GM20431 (cell line): ENCODE results near the gene GPR63.

Source experiments
- in situ Hi-C: fragments of 300-500 bp; cut with MseI, MboI; formaldehyde crosslinking; loops from one replicate; pipeline ENCODE4 v1.15.0; 2020; ENCODE audit warnings: low sequenced_read_pairs; ENCODE audit not compliant: unreplicated experiment

The GPR63 gene

GRCh38 chr6:96826865-96827264, 10.4 kb downstream of the GPR63 start:
- in situ Hi-C loops: no loop called here

DNA sequence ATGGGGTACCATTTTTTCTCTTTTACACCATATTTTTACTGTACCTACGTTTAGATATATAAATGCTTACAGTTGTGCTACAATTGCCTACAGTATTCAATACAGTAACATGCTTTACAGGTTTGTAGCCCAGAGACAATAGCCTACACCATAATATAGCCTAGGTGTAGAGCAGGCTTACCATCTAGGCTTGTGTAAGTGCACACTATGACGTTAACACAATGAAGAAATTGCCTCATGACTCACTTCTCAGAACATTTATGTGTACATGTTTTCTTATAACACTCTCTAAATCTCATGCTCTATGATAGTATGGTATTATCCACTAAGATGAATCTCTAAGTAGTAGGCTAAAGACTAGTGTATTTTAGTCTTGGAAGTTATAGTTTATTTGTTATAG, 13.5 kb downstream of the GPR63 start:
- in situ Hi-C loops: no loop called here

- in situ Hi-C loops: no loop called here
These were observed 16.2 kb downstream of the GPR63 start for GRCh38 chr6:96821034-96821433.

GRCh38 chr6:96816301-96816817, 20.9 kb downstream of the GPR63 start:
- in situ Hi-C loops: no loop called here

DNA sequence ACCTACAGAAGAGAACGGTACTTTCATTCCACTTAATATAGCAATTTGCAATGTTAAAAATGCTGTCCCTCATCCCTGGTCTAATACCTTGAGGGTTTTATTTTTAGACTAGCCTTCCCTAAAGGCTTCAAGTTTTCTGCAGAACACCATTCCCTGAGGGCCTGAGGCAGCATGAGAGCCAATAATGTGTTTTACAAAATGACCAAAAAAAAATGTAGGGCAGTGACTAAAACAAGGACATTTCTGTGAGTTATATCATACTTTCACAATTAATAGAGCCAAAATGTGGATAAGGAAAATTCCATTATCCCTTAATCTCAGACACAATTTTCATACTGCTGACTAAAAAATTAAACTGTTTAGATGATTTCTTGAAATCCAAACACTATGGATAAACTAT, 22.7 kb downstream of the GPR63 start:
- in situ Hi-C loops: no loop called here

GRCh38 chr6:96812077-96812703, 25.1 kb downstream of the GPR63 start:
- in situ Hi-C loops: no loop called here

DNA sequence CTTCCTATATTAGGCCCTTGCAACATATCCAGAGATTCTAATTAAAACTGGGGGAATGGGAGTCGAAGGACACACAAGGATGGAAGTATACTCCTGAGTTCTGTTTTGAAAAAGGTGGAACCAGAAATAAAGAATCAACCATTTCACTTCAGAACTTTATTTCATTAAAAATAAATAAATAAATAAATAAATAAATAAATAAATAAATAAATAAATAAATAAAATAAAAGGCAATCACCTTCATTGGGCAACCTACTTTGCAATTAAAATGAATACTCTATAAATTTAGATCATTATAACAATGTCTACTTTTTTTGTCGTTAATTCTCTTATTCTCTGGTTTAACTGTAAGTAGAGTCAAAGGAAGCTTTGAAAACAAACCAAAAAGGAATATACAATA, 25.6 kb downstream of the GPR63 start:
- in situ Hi-C loops: no loop called here

- in situ Hi-C loops: no loop called here
These were observed 26.1 kb downstream of the GPR63 start for GRCh38 chr6:96811136-96811535.

GRCh38 chr6:96809119-96809518, 28.2 kb downstream of the GPR63 start:
- in situ Hi-C loops: no loop called here

DNA sequence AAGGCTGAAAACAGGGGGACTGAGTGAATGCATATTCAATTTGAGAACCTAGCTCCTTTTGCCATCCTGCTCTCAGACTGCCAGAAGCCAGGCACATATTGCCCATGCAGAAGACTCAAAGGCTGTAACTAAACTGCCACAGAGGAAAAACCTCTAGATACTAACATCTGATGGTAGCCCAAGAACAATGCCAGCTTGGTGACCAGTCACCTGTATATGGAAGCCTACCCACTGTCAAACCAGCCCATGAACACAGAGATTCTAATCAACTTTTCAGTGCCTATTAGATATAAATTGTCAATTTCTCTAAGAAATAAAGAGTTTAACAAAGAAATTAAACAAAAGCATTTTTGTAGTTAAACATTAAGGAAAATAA, 34.2 kb downstream of the GPR63 start:
- in situ Hi-C loops: no loop called here

DNA sequence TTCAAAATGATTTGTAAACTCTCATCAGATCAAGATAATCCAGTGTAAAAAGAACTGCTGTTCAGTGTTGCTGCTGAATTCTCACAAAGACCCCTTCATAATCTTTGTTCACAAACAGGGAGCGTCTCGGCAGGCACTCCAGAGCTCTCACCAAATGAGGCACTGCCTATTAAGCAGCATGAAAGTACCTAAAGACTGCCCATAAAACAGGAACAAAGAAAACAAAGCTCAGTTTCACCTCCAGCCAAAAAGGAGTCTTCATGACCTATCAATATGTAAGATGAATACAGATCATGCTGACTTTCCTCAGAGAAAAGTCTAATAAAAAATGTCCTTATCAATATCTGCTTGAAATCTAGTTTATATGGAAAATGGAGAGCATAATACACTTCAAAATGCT, 41.8 kb downstream of the GPR63 start:
- in situ Hi-C loops: no loop called here

DNA sequence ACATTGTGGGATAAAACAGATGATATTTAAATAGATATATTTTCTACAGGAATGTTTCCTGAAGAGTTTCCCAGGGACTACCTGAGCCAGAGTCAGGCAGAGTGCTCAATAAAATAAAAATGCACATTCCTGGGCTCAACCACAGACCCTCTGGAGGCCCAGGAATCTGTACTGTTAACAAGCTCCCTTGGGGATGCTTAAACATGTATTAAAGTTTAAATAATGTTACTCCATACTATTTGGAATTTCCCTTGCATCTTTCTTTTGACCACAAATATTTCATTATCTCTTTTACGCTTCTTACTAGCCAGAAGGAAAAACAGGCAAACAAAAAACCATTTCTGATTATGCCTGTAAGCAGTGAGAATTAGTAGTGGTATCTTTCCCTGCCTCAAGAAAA, 42.3 kb downstream of the GPR63 start:
- in situ Hi-C loops: no loop called here

- in situ Hi-C loops: no loop called here
These were observed 44.6 kb downstream of the GPR63 start for GRCh38 chr6:96792561-96793190.

DNA sequence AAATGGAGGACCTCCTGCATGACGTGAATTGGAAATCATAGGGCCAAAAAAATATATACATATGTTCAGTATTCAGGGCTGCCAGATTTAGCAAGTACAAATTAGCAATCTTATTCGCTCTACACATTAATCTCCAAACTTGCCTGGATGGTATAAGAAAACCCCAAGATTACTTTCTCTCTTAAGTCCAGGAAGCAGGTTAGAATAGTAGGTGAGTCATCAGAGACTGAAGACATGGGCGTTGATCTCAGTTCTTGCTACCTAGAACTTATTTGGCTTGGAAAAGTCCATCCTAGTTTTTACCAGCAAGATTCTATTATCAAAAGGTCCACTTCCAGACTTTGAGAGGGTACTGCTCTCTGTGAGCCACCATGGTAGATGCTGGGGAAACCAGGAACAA, 47.4 kb downstream of the GPR63 start:
- in situ Hi-C loops: no loop called here

DNA sequence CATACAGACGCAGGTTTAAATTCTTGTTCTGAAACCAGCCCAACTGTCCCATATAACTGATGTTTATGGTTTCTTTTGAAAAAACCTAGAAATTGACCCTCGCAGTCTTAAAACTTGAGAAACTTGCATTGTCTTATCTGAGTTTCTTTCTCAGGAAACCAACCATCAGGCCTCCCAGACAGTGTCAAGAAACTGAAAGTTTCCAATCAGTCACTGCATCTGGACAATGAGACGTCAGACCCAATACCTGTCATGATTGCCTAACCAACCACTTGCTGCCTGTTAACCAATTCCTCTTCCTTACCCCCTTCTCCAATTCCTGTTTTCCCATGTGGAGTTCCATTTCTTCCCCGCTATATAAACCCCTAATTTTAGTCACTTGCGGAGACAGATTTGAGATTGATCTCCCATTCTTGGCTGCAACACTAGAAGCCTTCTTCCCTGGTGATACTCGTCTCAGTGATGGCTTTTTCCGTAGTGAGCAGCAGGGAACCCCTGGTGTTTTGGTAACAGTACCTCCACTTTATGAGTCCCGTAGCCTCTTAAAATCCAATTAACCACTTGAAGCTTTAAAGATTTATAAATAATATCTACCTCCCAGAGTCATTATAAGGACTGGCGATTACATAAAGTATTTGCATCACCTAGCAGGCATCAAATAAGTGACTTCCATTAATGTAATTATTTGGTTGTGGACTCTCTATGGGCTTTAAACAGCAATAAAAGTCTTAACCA, 49.3 kb downstream of the GPR63 start:
- in situ Hi-C loops: no loop called here

DNA sequence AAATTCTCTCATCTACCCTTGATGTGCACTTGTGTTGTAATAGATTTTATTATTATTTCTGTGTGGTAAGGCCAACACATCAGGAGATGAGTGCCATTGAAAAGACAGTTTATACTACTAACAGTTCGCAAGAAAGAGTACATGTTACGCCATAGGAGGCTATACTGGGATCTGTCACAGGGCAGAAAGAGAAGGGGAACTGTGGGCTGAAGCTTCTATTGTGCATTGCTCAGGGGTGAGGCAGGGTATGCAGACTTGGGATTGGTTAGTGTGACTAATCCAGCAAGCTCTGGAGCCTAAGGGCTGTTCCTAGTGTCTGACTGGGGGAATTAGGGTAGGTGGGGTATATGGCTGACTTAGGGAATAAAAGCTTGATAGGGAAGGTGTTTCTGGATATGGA, 50.9 kb downstream of the GPR63 start:
- in situ Hi-C loops: no loop called here

- in situ Hi-C loops: no loop called here
These were observed 52.6 kb downstream of the GPR63 start for GRCh38 chr6:96784650-96785049.

- in situ Hi-C loops: no loop called here
These were observed 54.0 kb downstream of the GPR63 start for GRCh38 chr6:96783307-96783706.

DNA sequence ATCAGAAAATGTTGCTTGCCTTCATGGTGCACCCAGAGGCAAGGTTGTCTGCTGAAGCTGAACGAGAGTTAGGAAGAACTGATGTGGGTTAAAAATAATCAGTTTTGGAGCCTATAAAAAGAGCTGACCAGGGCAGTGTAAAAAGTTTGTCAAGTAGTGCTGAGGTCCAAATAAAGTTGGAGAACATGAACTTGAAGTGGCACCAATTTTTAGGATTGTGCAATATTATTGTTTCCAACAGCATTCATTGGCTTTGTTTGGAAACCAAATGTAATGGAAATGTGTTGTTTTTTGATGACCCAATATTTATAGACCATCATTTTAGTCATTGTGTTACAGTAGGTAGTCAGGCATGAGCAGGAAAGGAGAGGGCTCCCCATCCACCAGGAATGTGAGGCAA, 55.7 kb downstream of the GPR63 start:
- in situ Hi-C loops: no loop called here

- in situ Hi-C loops: no loop called here
These were observed 60.2 kb downstream of the GPR63 start for GRCh38 chr6:96777113-96777512.

DNA sequence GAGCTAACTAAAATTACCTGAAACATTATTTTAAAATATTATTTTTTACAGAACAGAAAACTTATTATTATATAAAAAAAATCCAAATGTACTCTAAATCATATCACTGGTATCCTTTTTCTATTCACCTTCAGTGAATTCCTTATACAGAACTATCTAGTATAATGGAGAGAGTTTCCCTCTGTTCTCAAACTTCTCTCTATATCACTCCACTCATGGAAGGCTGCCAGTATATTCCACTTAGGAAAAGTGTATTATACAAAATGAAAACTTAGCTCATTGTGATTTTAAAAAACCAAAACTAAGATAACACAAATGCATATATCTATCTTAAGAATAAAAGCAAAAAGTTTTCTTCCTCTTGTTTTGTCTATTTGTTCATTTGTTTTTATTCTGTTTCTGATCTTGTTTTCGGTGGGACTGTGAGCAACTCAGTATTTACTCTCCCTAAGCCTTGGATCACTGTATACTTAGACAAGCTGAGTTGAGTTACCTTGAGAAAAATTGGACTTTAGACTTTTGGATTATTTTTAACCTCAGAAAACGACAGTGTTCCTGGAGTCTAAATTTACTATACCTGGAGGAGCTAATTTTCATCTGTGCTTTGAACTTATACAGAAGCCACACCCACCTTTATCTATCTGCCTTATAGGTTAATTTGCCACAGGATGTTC, 61.4 kb downstream of the GPR63 start:
- in situ Hi-C loops: no loop called here
